SK-N-SH treated with all-trans-retinoic acid at 6 μM for 48 hours (cell line): ENCODE results near the gene RAB4B.

ENCODE experiments used
- BACH2 ChIP-seq: fragments of 250-450 bp; sonication (Bioruptor Pico); IDR thresholded peaks from 2 replicates; pipeline ENCODE4 v1.9.0; 2021; ENCODE audit warnings: mild to moderate bottlenecking, borderline replicate concordance
- CREB5 ChIP-seq: fragments of 250-450 bp; sonication (Bioruptor Pico); IDR thresholded peaks from 2 replicates; pipeline ENCODE4 v1.5.1; 2020; ENCODE audit warnings: low read depth, mild to moderate bottlenecking, moderate library complexity
- CSDC2 ChIP-seq: fragments of 250-450 bp; sonication (Bioruptor Pico); IDR thresholded peaks from 2 replicates; pipeline ENCODE4 v1.5.0; 2020; ENCODE audit warnings: mild to moderate bottlenecking, moderate library complexity
- CSRNP3 ChIP-seq: fragments of 250-450 bp; sonication (Bioruptor Pico); IDR thresholded peaks from 2 replicates; pipeline ENCODE4 v1.5.1; 2021; ENCODE audit warnings: mild to moderate bottlenecking, moderate library complexity
- GLIS3 ChIP-seq: fragments of 250-450 bp; sonication (Bioruptor Pico); IDR thresholded peaks from 2 replicates; pipeline ENCODE4 v1.5.0; 2020; ENCODE audit warnings: mild to moderate bottlenecking, moderate library complexity
- ISL1 ChIP-seq: fragments of 250-450 bp; sonication (Bioruptor Pico); IDR thresholded peaks from 2 replicates; pipeline ENCODE4 v2.1.2; 2022; ENCODE audit warnings: mild to moderate bottlenecking, moderate library complexity
- OSR1 ChIP-seq: fragments of 250-450 bp; sonication (Bioruptor Pico); IDR thresholded peaks from 2 replicates; pipeline ENCODE4 v1.8.0; 2022; ENCODE audit warnings: moderate library complexity, mild to moderate bottlenecking, inconsistent platforms
- PATZ1 ChIP-seq: fragments of 250-450 bp; sonication (Bioruptor Pico); IDR thresholded peaks from 2 replicates; pipeline ENCODE4 v1.8.0; 2020; ENCODE audit warnings: mild to moderate bottlenecking, moderate library complexity, borderline replicate concordance
- POU6F1 ChIP-seq: fragments of 250-450 bp; sonication (Bioruptor Pico); IDR thresholded peaks from 2 replicates; pipeline ENCODE4 v1.8.0; 2021; ENCODE audit warnings: low read depth, mild to moderate bottlenecking, moderate library complexity, borderline replicate concordance
- RARB ChIP-seq: fragments of 250-450 bp; sonication (Bioruptor Pico); IDR thresholded peaks from 2 replicates; pipeline ENCODE4 v1.8.0; 2021; ENCODE audit warnings: mild to moderate bottlenecking, moderate library complexity
- ZFP3 ChIP-seq: fragments of 250-450 bp; sonication (Bioruptor Pico); IDR thresholded peaks from 2 replicates; pipeline ENCODE4 v1.5.0; 2020; ENCODE audit warnings: mild to moderate bottlenecking, moderate library complexity
- ZFP30 ChIP-seq: fragments of 450-650 bp; formaldehyde crosslinking; IDR thresholded peaks from 2 replicates; pipeline ENCODE4 v1.5.0; 2022; ENCODE audit warnings: mild to moderate bottlenecking, moderate library complexity
- ZNF565 ChIP-seq: fragments of 450-650 bp; formaldehyde crosslinking; conservative IDR thresholded peaks from 2 replicates; pipeline ENCODE4 v1.5.0; 2020; ENCODE audit warnings: low read depth, mild to moderate bottlenecking, moderate library complexity

GRCh38 chr19:40808497-40808896 is 30.4 kb downstream of the RAB4B start:
- TF ChIP-seq PATZ1 (no peak), BACH2 (CRISPR knock-in tag) (no peak), ZNF565 (CRISPR knock-in tag) (no peak), CSRNP3 (CRISPR knock-in tag) (no peak), RARB (CRISPR knock-in tag) (no peak), GLIS3 (CRISPR knock-in tag) (no peak), ZFP3 (CRISPR knock-in tag) (no peak), CSDC2 (CRISPR knock-in tag) (no peak), CREB5 (CRISPR knock-in tag) (no peak), POU6F1 (CRISPR knock-in tag) (no peak), OSR1 (CRISPR knock-in tag) (no peak), ZFP30 (CRISPR knock-in tag) (no peak), ISL1 (CRISPR knock-in tag) (no peak)
